ENCODE measurements around the gene SPP2.

Gene SPP2, protein sequence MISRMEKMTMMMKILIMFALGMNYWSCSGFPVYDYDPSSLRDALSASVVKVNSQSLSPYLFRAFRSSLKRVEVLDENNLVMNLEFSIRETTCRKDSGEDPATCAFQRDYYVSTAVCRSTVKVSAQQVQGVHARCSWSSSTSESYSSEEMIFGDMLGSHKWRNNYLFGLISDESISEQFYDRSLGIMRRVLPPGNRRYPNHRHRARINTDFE

DNA sequence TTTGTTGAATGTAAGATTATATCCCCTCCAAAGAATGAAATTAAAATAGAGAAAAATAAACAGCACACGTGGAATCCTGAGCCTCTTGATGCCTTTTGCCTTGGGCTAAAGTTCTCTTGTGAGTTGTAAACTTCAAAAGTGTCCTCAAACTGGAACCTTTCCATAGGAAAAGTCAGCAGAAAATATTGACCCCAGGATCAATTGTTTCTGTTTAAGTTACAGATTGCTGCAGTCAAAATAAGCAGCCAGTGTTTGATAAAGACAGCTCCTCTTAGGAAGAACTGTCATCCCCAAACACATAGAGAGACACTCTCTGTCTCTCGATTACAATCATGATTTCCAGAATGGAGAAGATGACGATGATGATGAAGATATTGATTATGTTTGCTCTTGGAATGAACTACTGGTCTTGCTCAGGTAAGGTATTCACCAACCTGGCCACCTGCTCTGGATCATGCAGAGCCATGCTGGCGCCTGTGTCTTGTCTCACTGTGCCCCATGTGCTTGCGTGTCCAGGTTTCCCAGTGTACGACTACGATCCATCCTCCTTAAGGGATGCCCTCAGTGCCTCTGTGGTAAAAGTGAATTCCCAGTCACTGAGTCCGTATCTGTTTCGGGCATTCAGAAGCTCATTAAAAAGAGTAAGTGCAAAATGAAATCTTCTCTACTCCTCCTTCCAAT is at the start of gene SPP2:
SPP2 (plus strand) TSS at position 248 of the 681 bp plus-strand sequence; CDS start at position 333, 85 bp downstream.
- no peak within 1 kb of the TSS for H3K4me3 ChIP-seq (ENCODE audit: low read depth, low read length)
- no peaks in the 10 kb centered on the region for H3K4me1 ChIP-seq (ENCODE audit: control insufficient read depth, insufficient read depth, low read length)
- H3K9ac ChIP-seq (ENCODE audit: low read depth, low read length): no peak within 1 kb of the TSS
- H3K27me3 ChIP-seq (ENCODE audit: control insufficient read depth, insufficient read depth, low read length): no peaks in the 10 kb centered on the region
- no peaks in the 10 kb centered on the region for H3K9me3 ChIP-seq (ENCODE audit: control insufficient read depth, insufficient read depth, low read length)
- H3K36me3 ChIP-seq (ENCODE audit: control insufficient read depth, insufficient read depth, low read length): no peaks in the 10 kb centered on the region

DNA sequence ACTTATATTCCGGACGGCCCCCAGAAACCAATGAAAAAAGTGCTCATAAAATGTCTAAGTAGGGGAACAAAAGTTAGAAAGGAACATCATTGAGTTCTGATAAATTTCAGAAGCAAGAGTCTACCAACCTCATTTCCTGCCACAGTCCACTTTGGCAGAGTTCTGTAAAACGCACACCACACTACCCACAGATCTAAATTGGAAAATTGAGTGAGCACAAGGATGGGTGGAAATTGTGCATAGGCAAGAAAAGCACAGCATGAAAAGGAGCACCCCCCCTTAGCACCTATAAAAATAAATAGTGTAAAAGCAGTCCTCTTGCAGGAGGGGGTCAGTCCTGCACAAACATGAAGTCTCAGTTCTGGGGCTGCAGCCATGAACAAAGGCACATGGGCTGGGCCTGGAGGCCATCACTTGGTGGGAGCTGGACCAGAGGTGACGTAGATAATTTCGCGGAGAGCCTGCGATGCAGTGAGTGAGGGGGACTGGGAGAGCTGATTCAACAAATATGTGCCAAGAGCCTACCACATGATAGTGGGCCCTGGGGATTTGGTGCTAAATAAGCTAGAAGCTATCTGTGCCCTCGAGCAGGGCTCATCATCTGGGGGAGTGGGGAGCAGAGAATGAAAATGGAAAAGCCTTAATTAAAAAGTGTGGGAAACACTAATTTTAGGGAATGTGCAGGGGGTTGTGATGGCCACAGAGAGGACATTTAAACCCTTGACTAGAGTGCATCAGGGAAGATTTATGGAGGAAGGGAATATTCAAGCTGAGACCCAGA is 48.9 kb upstream of the SPP2 start:
- no peak overlapping the region for H3K9ac ChIP-seq (ENCODE audit: low read depth, low read length)
- no peaks in the 10 kb centered on the region for H3K9me3 ChIP-seq (ENCODE audit: control insufficient read depth, insufficient read depth, low read length)
- no peaks in the 10 kb centered on the region for H3K27me3 ChIP-seq (ENCODE audit: control insufficient read depth, insufficient read depth, low read length)
- H3K4me1 ChIP-seq (ENCODE audit: control insufficient read depth, insufficient read depth, low read length): no peaks in the 10 kb centered on the region
- no peak overlapping the region for H3K4me3 ChIP-seq (ENCODE audit: low read depth, low read length)
- H3K36me3 ChIP-seq (ENCODE audit: control insufficient read depth, insufficient read depth, low read length): no peaks in the 10 kb centered on the region

DNA sequence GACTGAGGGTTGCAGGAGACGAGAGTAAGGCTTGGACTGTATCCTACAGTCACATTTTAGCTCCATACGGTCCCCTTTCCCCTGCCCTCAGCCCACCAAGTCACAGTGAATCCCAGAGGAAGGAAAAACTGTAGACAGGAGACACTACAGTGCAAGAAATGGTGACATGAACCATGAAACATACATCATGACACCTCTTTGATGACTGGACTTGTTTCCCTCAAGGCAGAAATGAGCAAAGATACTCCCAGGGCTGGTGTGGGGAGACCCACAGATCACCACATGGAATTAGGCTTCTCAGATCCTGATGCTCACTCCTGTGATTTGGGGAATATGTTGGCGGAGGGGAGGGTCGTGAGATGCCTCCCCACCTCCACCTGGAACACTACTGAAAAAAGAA is 48.2 kb upstream of the SPP2 start:
- Histone ChIP-seq H3K27me3 (ENCODE audit: control insufficient read depth, insufficient read depth, low read length) (no peaks in the 10 kb centered on the region), H3K9ac (ENCODE audit: low read depth, low read length) (no peak overlapping the region), H3K4me1 (ENCODE audit: control insufficient read depth, insufficient read depth, low read length) (no peaks in the 10 kb centered on the region), H3K9me3 (ENCODE audit: control insufficient read depth, insufficient read depth, low read length) (no peaks in the 10 kb centered on the region), H3K36me3 (ENCODE audit: control insufficient read depth, insufficient read depth, low read length) (no peaks in the 10 kb centered on the region), H3K4me3 (ENCODE audit: low read depth, low read length) (no peak overlapping the region)

DNA sequence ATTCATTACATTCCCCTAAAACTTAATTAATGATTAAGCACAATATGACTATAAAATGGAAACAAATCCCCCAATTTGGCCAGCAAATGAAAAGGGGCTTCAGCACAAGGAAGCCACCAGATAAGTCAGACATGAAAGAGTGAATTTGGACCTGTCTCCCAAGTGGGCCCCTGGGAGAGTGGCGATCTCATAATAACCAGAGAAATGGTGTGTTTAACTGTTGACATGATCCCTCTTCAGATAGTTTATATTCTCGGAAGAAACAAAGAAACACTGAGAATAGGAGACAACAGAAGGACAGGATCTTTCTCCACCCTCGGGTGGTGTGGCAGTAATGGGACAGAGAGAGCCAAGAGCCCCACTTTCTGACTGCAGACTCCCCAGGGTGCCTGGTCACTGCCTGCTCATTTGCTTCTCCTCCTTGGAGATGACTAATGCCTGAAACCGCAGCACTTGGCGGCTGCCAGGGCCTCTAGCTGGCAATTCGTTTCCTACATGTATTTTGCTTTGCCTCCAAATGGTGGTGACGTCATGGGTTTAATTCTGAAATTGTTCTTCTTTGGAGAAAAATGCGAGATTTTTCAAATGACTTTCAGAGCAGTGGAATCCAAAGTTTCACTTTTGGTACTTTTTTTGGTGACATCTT is 46.4 kb upstream of the SPP2 start:
- H3K27me3 ChIP-seq (ENCODE audit: control insufficient read depth, insufficient read depth, low read length): no peaks in the 10 kb centered on the region
- H3K9me3 ChIP-seq (ENCODE audit: control insufficient read depth, insufficient read depth, low read length): no peaks in the 10 kb centered on the region
- no peak overlapping the region for H3K4me3 ChIP-seq (ENCODE audit: low read depth, low read length)
- no peak overlapping the region for H3K9ac ChIP-seq (ENCODE audit: low read depth, low read length)
- H3K4me1 ChIP-seq (ENCODE audit: control insufficient read depth, insufficient read depth, low read length): no peaks in the 10 kb centered on the region
- H3K36me3 ChIP-seq (ENCODE audit: control insufficient read depth, insufficient read depth, low read length): no peaks in the 10 kb centered on the region

DNA sequence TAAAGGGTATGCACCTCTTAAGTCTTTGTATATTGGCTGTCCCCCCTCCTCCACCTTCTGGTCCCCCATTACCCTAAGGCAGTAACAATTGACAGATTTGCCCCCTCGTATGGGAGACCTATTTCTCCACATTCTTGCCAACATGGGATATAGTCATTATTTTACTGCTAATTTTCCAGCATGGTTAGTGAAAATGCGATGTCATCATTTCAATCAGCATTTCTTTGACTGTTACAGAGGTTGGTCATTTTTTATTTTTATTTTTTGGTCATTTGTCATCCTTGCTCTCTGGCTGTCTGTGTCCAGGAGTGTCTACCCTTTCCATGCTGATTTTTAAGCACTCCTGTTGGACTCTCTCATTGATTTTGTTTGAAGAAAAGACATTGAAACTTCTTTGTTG is 45.4 kb upstream of the SPP2 start:
- H3K9ac ChIP-seq (ENCODE audit: low read depth, low read length): no peak overlapping the region
- H3K4me3 ChIP-seq (ENCODE audit: low read depth, low read length): no peak overlapping the region
- H3K36me3 ChIP-seq (ENCODE audit: control insufficient read depth, insufficient read depth, low read length): no peaks in the 10 kb centered on the region
- no peaks in the 10 kb centered on the region for H3K4me1 ChIP-seq (ENCODE audit: control insufficient read depth, insufficient read depth, low read length)
- H3K27me3 ChIP-seq (ENCODE audit: control insufficient read depth, insufficient read depth, low read length): no peaks in the 10 kb centered on the region
- H3K9me3 ChIP-seq (ENCODE audit: control insufficient read depth, insufficient read depth, low read length): no peaks in the 10 kb centered on the region

DNA sequence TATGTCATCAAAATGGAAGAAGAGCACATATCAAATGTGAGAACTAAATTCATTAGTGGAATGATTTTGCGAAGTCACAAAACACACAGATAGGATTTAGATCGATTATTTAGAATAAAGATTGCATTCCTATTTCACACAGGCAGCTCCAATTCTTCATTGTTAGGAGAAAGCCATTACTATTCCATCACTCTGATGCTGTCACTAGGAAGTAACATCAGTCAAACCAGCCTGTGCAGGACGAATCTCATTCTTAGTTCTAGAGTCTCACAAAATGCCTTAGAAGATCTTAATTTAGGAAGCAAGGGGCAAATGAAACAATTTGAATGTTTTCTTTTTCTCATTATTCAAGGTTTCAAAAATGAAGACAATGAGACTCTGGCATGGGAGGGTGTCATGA is 44.0 kb upstream of the SPP2 start:
- Histone ChIP-seq H3K9me3 (ENCODE audit: control insufficient read depth, insufficient read depth, low read length) (no peaks in the 10 kb centered on the region), H3K4me1 (ENCODE audit: control insufficient read depth, insufficient read depth, low read length) (no peaks in the 10 kb centered on the region), H3K4me3 (ENCODE audit: low read depth, low read length) (no peak overlapping the region), H3K9ac (ENCODE audit: low read depth, low read length) (no peak overlapping the region), H3K27me3 (ENCODE audit: control insufficient read depth, insufficient read depth, low read length) (no peaks in the 10 kb centered on the region), H3K36me3 (ENCODE audit: control insufficient read depth, insufficient read depth, low read length) (no peaks in the 10 kb centered on the region)

DNA sequence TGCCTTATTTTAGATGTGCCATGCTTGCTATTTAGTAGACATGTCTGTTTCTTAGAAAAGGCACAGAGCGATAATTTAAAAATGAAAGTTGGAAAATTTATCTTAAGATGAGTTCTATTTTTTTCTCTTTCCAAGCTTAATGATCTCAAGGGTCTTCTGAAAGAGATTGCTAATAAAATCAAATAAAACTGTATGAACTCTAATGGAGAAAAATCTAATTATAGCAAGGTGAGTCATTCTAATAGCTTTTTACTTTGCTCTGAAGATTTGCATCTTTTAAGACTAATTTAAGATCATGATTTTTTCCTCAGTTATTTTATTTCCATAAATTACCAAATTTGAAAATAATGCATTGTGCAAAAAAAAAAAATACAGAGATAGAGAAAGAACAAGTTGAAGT is 36.1 kb upstream of the SPP2 start:
- H3K9me3 ChIP-seq (ENCODE audit: control insufficient read depth, insufficient read depth, low read length): no peaks in the 10 kb centered on the region
- H3K4me3 ChIP-seq (ENCODE audit: low read depth, low read length): no peak overlapping the region
- no peaks in the 10 kb centered on the region for H3K4me1 ChIP-seq (ENCODE audit: control insufficient read depth, insufficient read depth, low read length)
- H3K9ac ChIP-seq (ENCODE audit: low read depth, low read length): no peak overlapping the region
- no peaks in the 10 kb centered on the region for H3K27me3 ChIP-seq (ENCODE audit: control insufficient read depth, insufficient read depth, low read length)
- H3K36me3 ChIP-seq (ENCODE audit: control insufficient read depth, insufficient read depth, low read length): no peaks in the 10 kb centered on the region

DNA sequence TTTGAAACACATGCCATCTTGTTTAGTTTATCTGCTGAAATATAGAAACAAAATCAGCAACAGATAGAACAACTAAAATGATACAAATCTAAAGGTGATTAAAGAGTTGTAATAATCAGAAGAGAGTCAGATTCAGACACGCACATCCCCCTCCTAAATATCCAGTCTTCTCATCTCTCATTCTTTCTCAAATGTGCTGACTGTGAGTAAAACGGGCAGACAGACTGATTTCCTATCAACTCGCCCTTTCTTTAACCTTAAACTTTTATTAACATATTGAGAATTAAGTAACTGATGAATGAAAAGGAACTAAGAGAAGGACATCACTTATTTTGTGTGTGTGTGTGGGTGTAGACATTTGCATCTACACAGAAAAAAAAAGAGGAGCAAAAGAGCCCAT is 34.6 kb upstream of the SPP2 start:
- H3K27me3 ChIP-seq (ENCODE audit: control insufficient read depth, insufficient read depth, low read length): no peaks in the 10 kb centered on the region
- no peaks in the 10 kb centered on the region for H3K4me1 ChIP-seq (ENCODE audit: control insufficient read depth, insufficient read depth, low read length)
- no peak overlapping the region for H3K9ac ChIP-seq (ENCODE audit: low read depth, low read length)
- H3K4me3 ChIP-seq (ENCODE audit: low read depth, low read length): no peak overlapping the region
- H3K9me3 ChIP-seq (ENCODE audit: control insufficient read depth, insufficient read depth, low read length): no peaks in the 10 kb centered on the region
- no peaks in the 10 kb centered on the region for H3K36me3 ChIP-seq (ENCODE audit: control insufficient read depth, insufficient read depth, low read length)

DNA sequence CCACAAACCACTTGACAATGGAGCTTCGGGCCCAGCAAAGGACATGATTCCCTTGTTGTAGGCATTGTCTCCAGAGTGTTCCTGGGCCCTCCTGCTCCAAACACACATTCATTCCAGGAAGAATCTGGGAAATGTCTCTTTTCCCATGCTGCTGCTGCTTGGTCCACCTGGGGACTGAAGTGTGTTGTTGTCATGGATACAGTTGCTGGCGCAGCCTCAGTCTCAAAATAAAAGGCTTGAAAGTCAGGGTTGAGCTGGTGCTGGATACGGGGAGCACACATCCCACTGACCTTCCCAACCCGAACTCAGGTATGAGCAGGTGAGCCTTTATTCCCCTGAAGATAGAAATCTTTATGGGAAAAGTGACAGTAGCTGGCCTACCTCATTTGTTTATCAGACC is 30.6 kb upstream of the SPP2 start:
- Histone ChIP-seq H3K27me3 (ENCODE audit: control insufficient read depth, insufficient read depth, low read length) (no peaks in the 10 kb centered on the region), H3K9me3 (ENCODE audit: control insufficient read depth, insufficient read depth, low read length) (no peaks in the 10 kb centered on the region), H3K36me3 (ENCODE audit: control insufficient read depth, insufficient read depth, low read length) (no peaks in the 10 kb centered on the region), H3K9ac (ENCODE audit: low read depth, low read length) (no peak overlapping the region), H3K4me3 (ENCODE audit: low read depth, low read length) (no peak overlapping the region), H3K4me1 (ENCODE audit: control insufficient read depth, insufficient read depth, low read length) (no peaks in the 10 kb centered on the region)

DNA sequence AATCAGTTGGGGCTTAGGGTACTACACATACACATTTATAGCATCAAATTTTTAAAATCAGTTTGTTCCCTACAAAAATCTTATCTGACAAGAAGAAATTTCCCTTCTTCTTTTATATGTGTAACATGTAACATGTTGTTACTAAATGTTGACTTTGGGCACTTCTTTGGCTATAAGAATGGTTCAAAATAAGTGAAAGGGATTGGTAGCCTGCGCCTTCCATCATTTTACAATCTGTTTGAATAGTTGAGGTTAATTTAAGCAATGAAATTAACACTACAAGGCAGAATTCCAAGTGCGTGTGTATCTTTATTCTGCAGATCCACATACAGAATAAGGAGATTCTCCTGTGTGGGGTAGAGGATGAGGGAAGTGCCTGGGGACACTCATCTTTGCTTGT is 30.2 kb upstream of the SPP2 start:
- Histone ChIP-seq H3K4me3 (ENCODE audit: low read depth, low read length) (no peak overlapping the region), H3K9ac (ENCODE audit: low read depth, low read length) (no peak overlapping the region), H3K36me3 (ENCODE audit: control insufficient read depth, insufficient read depth, low read length) (no peaks in the 10 kb centered on the region), H3K9me3 (ENCODE audit: control insufficient read depth, insufficient read depth, low read length) (no peaks in the 10 kb centered on the region), H3K27me3 (ENCODE audit: control insufficient read depth, insufficient read depth, low read length) (no peaks in the 10 kb centered on the region), H3K4me1 (ENCODE audit: control insufficient read depth, insufficient read depth, low read length) (no peaks in the 10 kb centered on the region)

DNA sequence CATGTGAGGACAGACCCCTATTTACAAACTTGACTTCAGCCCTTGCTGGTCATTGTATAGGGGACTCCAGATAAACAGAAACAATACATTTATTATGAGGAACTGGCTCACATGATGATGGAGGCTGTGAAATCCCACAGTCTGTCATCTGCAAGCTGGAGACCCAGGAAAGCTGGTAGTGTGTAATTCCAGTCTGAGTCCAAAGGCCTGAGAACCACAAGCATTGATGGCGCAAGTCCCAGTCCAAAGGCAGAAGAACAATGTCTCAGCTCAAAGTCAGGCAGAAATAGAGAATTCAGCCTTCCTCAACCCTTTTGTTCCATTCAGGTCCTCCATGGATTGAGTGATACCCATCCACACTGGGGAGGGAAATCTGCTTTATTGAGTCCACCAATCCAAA is 28.1 kb upstream of the SPP2 start:
- H3K27me3 ChIP-seq (ENCODE audit: control insufficient read depth, insufficient read depth, low read length): no peaks in the 10 kb centered on the region
- H3K9me3 ChIP-seq (ENCODE audit: control insufficient read depth, insufficient read depth, low read length): no peaks in the 10 kb centered on the region
- H3K36me3 ChIP-seq (ENCODE audit: control insufficient read depth, insufficient read depth, low read length): no peaks in the 10 kb centered on the region
- no peak overlapping the region for H3K4me3 ChIP-seq (ENCODE audit: low read depth, low read length)
- H3K9ac ChIP-seq (ENCODE audit: low read depth, low read length): no peak overlapping the region
- H3K4me1 ChIP-seq (ENCODE audit: control insufficient read depth, insufficient read depth, low read length): no peaks in the 10 kb centered on the region
